ENCODE measurements around the gene GCNT2.

GRCh38 chr6:10558565-10558964 is 37.4 kb downstream of the GCNT2 start:
- no peak for TF ChIP-seq TCF12 (IDR thresholded peaks at IDR 0.05; ENCODE audit: low read depth)
- no peak for TF ChIP-seq TAF1 (IDR thresholded peaks at IDR 0.05; ENCODE audit: low read depth)
- no peak for TF ChIP-seq REST (IDR thresholded peaks at IDR 0.05; ENCODE audit: low read depth)
- TF ChIP-seq RAD21 (IDR thresholded peaks at IDR 0.05; ENCODE audit: low read depth), result no peak
- no peak for TF ChIP-seq EP300 (IDR thresholded peaks at IDR 0.05; ENCODE audit: borderline replicate concordance)
- no peak for TF ChIP-seq CEBPB (IDR thresholded peaks at IDR 0.05)
- no peak for TF ChIP-seq TEAD4 (IDR thresholded peaks at IDR 0.05)
- no peak for TF ChIP-seq MAX (IDR thresholded peaks at IDR 0.05)
- no peak for TF ChIP-seq CREB1 (IDR thresholded peaks at IDR 0.05; ENCODE audit: low read depth)
- TF ChIP-seq USF1 (IDR thresholded peaks at IDR 0.05), result no peak
- TF ChIP-seq FOXM1 (IDR thresholded peaks at IDR 0.05; ENCODE audit: borderline replicate concordance, low read depth), result no peak
